Measurements from ENCODE around the gene DEPDC1B.
"Not testable (repeated sequence)": the region's sequence is repeated elsewhere in the genome, so short reads cannot be mapped to it uniquely, and the experiment has no call there.

DEPDC1B gene

GRCh38 chr5:60604771-60605170, 95.2 kb downstream of the DEPDC1B start:
- Histone ChIP-seq H3K36me3 (ENCODE audit: insufficient read depth, low read length) (no peaks in the 10 kb centered on the region; the same call in 1 of the 2 replicates), H3K4me1 (ENCODE audit: insufficient read depth, low read length) (no peaks in the 10 kb centered on the region), H3K9ac (ENCODE audit: low read depth, low read length) (no peak overlapping the region), H3K9me3 (ENCODE audit: control insufficient read depth, insufficient read depth, low read length) (no peaks in the 10 kb centered on the region)

DNA sequence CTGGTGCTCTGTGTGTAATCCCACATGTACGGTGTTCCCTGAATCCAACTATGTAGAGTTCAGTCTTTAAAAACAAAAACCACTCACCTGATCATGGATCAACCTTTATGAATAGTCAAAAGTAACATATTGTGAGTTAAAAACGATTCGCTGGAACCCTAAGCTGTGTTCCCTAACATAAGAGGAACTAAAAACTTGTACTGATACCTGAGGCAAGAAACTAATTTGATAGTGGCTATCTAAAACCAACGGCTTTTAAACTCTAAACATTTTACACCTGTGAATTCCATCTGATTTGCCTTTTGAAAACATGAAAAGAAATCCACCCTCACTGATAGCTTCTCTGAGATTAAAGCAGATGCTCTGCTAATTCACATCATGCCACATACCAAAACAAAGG, 101.5 kb downstream of the DEPDC1B start:
- Histone ChIP-seq H3K36me3 (ENCODE audit: insufficient read depth, low read length) (no peaks in the 10 kb centered on the region; the same call in 1 of the 2 replicates), H3K4me1 (ENCODE audit: insufficient read depth, low read length) (no peaks in the 10 kb centered on the region), H3K9me3 (ENCODE audit: control insufficient read depth, insufficient read depth, low read length) (no peaks in the 10 kb centered on the region; the same call in 1 of the 2 replicates), H3K9ac (ENCODE audit: low read depth, low read length) (no peak overlapping the region)

DNA sequence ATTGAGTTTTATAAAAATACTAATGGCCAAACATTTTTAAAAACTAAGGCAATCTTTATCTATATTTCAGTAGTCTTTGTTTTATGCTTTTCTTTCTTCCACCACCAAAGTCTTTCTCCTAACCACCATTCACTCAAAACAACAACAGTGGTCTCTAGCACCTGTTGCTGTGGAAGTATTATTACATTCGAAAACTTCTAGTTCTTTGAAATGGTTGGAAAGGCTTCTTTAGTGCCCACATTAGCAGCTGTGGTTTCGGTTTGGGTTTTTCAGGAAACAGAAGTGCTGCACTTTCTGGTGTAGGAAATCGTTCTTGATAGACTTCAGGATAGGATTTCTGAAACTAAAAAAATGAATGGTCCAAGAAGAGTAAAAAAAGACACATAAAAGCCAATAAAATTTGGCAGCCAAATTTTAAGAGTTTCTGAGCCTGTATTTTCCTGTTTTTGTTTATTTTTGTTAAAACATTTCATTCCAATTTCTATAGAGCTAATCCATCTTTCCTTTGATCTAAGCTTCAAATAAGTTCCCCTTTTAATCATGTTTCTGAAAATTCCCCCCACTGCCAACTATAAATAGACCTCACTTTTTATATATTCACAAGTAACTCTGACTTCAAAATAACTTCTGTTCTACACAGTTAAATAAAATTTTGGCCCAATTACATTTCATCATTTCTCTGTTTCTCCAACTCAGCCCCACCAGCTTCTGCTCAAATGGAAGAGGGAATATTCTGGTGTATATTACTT, 102.2 kb downstream of the DEPDC1B start:
- H3K4me1 ChIP-seq (ENCODE audit: insufficient read depth, low read length) = no peaks in the 10 kb centered on the region
- no peaks in the 10 kb centered on the region; the same call in 1 of the 2 replicates for H3K36me3 ChIP-seq (ENCODE audit: insufficient read depth, low read length)
- no peak overlapping the region for H3K9ac ChIP-seq (ENCODE audit: low read depth, low read length)
- H3K9me3 ChIP-seq (ENCODE audit: control insufficient read depth, insufficient read depth, low read length) = no peaks in the 10 kb centered on the region; the same call in 1 of the 2 replicates

DNA sequence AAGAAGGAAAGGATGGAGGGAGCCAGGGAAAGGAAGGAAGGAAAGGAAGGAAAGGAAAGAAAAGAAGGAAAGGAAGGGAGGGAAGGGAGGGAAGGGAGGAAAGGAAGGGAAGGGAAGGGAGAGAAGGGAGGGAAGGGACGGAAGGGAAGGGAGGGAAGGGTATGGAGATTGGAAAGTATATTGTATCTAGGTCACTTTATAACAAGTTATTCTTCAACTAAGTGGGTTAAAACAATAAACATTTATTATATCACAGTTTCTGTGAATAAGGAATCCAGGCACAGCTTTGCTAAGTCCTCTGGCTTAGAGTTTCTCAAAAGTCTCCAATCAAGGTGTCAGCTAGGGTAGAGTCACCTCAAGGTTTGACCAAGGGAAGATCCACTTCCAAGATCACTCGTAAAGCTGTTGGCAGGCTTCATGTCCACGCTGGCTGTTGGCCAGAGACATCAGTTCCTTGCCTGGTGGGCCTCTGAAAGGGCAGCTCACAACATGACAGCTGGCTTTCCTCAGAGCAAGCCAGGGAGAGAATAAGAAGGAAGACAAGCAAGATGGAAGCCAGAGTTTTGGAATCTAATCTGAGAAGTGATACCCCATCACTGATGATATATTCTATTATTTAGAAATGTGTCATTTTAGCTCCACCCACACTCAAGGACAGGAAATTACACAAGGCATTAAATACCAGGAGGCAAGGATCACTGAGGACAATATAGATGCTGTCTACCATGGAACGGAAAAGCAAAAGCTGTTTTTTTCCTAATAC, 105.1 kb downstream of the DEPDC1B start:
- H3K4me1 ChIP-seq (ENCODE audit: insufficient read depth, low read length) = no peaks in the 10 kb centered on the region
- no peaks in the 10 kb centered on the region for H3K36me3 ChIP-seq (ENCODE audit: insufficient read depth, low read length)
- no peaks in the 10 kb centered on the region; the same call in 1 of the 2 replicates for H3K9me3 ChIP-seq (ENCODE audit: control insufficient read depth, insufficient read depth, low read length)
- H3K9ac ChIP-seq (ENCODE audit: low read depth, low read length) = no peak overlapping the region

DNA sequence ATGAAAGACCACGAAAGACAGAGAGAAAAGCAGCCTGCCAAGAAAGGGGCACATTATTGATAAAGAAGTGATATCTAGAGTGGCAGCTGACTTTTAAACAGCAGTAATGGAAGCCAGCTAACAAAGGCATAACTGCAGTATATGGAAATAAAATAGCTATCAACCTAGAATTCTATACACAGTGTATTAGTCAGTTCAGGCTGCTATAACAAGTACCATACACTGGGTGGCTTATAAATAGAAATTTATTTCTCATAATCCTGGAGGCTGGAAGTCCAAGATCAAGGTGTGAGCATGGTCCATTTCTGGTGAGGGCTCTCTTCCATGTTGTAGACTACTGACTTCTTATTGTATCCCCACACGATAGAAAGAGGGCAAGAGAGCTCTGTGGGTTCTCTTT, 109.8 kb downstream of the DEPDC1B start:
- H3K9ac ChIP-seq (ENCODE audit: low read depth, low read length) = no peak overlapping the region
- H3K9me3 ChIP-seq (ENCODE audit: control insufficient read depth, insufficient read depth, low read length) = no peaks in the 10 kb centered on the region; the same call in 1 of the 2 replicates
- H3K4me1 ChIP-seq (ENCODE audit: insufficient read depth, low read length) = no peaks in the 10 kb centered on the region
- no peaks in the 10 kb centered on the region for H3K36me3 ChIP-seq (ENCODE audit: insufficient read depth, low read length)

DNA sequence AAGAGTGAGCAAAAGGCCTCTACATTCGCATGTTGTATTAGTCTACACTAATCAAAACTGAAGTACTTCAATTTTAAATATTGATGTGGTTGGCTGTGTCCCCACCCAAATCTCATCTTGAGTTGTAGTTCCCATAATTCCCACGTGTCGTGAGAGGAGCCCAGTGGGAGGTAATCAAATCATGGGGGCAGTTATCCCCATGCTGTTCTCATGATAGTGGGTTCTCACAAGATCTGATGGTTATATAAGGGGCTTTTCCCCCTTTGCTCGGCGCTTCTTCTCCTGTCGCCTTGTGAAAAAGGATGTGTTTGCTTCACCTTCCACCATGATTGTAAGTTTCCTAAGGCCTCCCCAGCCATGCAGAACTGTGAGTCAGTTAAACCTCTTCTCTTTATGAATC, 112.7 kb downstream of the DEPDC1B start:
- not testable (repeated sequence) for H3K9me3 ChIP-seq (ENCODE audit: control insufficient read depth, insufficient read depth, low read length); H3K9ac ChIP-seq (ENCODE audit: low read depth, low read length); H3K36me3 ChIP-seq (ENCODE audit: insufficient read depth, low read length); H3K4me1 ChIP-seq (ENCODE audit: insufficient read depth, low read length)

DNA sequence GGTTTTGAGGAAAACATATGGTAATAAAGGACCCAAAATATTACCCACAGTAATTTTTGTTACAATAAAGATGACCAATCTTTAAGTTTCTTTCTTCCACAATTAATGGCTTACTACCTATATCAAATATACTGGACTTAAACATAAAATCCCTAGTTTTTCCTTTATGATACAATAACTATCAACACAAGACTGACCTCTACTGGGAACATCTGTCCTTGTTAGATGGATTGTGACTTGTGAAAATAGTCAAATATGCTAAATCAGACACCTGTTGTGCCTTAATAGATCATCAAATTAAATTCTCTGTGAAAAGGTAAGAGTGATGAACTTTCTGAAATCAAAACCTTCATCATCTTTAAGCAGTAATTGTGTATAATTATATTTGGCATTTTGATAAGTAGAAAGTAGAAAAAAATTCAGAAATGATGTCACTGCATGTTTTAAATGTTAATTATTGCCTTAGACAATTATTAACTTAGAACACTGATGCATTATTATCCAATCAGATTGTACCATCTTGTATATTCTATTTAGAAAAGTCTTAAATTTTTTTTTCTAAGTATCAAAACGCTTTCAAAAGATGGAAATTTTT, 113.6 kb downstream of the DEPDC1B start:
- no peaks in the 10 kb centered on the region for H3K4me1 ChIP-seq (ENCODE audit: insufficient read depth, low read length)
- H3K9ac ChIP-seq (ENCODE audit: low read depth, low read length) = no peak overlapping the region
- no peaks in the 10 kb centered on the region for H3K36me3 ChIP-seq (ENCODE audit: insufficient read depth, low read length)
- no peaks in the 10 kb centered on the region for H3K9me3 ChIP-seq (ENCODE audit: control insufficient read depth, insufficient read depth, low read length)

GRCh38 chr5:60585618-60586017, 114.3 kb downstream of the DEPDC1B start:
- H3K36me3 ChIP-seq (ENCODE audit: insufficient read depth, low read length) = no peaks in the 10 kb centered on the region
- no peaks in the 10 kb centered on the region for H3K4me1 ChIP-seq (ENCODE audit: insufficient read depth, low read length)
- H3K9me3 ChIP-seq (ENCODE audit: control insufficient read depth, insufficient read depth, low read length) = no peaks in the 10 kb centered on the region
- H3K9ac ChIP-seq (ENCODE audit: low read depth, low read length) = no peak overlapping the region

- H3K9me3 ChIP-seq (ENCODE audit: control insufficient read depth, insufficient read depth, low read length) = no peaks in the 10 kb centered on the region
- H3K4me1 ChIP-seq (ENCODE audit: insufficient read depth, low read length) = no peaks in the 10 kb centered on the region
- H3K36me3 ChIP-seq (ENCODE audit: insufficient read depth, low read length) = no peaks in the 10 kb centered on the region
- no peak overlapping the region for H3K9ac ChIP-seq (ENCODE audit: low read depth, low read length)
These were observed 115.7 kb downstream of the DEPDC1B start for GRCh38 chr5:60584304-60584703.

DNA sequence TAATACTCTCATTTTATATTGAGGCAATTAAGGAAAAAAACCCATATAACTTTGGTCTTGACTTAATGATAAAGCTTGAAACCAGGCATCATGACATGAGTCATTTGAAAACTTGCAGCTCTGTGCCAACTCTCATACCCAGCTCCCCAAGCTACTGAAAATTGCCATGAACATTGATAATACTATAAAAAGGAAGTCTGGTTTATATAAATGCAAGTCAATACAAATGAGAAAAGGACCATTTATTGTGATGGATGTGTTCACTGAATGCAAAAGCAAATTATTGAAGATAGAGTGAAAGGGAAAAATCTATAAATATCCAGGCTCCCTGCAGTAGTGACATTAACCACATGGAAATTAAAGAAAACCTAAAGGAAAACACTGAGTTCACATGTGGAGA, 116.3 kb downstream of the DEPDC1B start:
- Histone ChIP-seq H3K4me1 (ENCODE audit: insufficient read depth, low read length) (no peaks in the 10 kb centered on the region), H3K9ac (ENCODE audit: low read depth, low read length) (no peak overlapping the region), H3K9me3 (ENCODE audit: control insufficient read depth, insufficient read depth, low read length) (no peaks in the 10 kb centered on the region), H3K36me3 (ENCODE audit: insufficient read depth, low read length) (no peaks in the 10 kb centered on the region)

DNA sequence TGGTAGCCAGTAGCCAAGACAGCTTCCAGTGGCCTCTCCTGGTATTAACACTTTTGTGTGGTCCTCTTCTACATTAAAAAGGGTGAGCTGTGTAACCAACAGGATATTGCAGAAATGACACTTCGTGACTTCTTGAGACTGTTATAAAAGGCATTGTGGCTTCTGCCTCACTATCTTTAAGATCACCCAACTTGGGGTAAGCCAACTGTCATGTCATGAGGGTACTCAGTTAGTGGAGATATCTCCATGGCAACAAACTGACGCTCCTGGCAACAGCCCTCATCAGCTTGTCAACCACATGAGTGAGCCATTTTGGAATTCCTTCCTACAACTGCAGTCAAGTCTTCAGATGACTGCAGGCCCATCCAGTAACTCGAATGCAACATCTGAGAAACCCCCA, 121.7 kb downstream of the DEPDC1B start:
- Histone ChIP-seq H3K36me3 (ENCODE audit: insufficient read depth, low read length) (no peaks in the 10 kb centered on the region), H3K4me1 (ENCODE audit: insufficient read depth, low read length) (no peaks in the 10 kb centered on the region), H3K9ac (ENCODE audit: low read depth, low read length) (no peak overlapping the region), H3K9me3 (ENCODE audit: control insufficient read depth, insufficient read depth, low read length) (peaks cover 5% of the 10 kb centered on the region; the same call in 1 of the 2 replicates)

- no peaks in the 10 kb centered on the region for H3K36me3 ChIP-seq (ENCODE audit: insufficient read depth, low read length)
- no peaks in the 10 kb centered on the region for H3K4me1 ChIP-seq (ENCODE audit: insufficient read depth, low read length)
- H3K9me3 ChIP-seq (ENCODE audit: control insufficient read depth, insufficient read depth, low read length) = peaks cover 5% of the 10 kb centered on the region; the same call in 1 of the 2 replicates
- H3K9ac ChIP-seq (ENCODE audit: low read depth, low read length) = no peak overlapping the region
These were observed 122.8 kb downstream of the DEPDC1B start for GRCh38 chr5:60577116-60577515.

GRCh38 chr5:60576425-60576824, 123.5 kb downstream of the DEPDC1B start:
- Histone ChIP-seq H3K4me1 (ENCODE audit: insufficient read depth, low read length) (no peaks in the 10 kb centered on the region), H3K36me3 (ENCODE audit: insufficient read depth, low read length) (no peaks in the 10 kb centered on the region), H3K9ac (ENCODE audit: low read depth, low read length) (no peak overlapping the region), H3K9me3 (ENCODE audit: control insufficient read depth, insufficient read depth, low read length) (peaks cover 5% of the 10 kb centered on the region; the same call in 1 of the 2 replicates)

DNA sequence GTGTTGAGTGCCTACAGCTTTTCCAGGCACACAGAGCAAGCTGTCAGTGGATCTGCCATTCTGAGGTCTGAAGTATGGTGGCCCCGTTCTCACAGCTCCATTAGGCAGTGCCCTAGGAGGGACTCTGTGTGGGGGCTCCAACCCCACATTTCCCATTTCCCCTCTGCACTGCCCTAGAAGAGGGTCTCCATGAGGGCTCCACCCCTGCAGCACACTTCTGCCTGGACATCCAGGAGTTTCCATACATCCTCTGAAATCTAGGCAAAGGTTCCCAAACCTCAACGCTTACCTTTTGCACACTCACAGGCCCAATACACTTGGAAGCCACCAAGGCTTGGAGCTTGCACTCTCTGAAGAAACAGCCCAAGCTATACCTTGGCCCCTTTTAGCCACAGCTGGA, 131.3 kb downstream of the DEPDC1B start:
- no peaks in the 10 kb centered on the region for H3K36me3 ChIP-seq (ENCODE audit: insufficient read depth, low read length)
- no peak overlapping the region for H3K9ac ChIP-seq (ENCODE audit: low read depth, low read length)

More for the DNA sequence above, 131.3 kb downstream of the DEPDC1B start:
- H3K4me1 ChIP-seq (ENCODE audit: insufficient read depth, low read length) = no peaks in the 10 kb centered on the region
- peaks cover 6% of the 10 kb centered on the region; the same call in 1 of the 2 replicates for H3K9me3 ChIP-seq (ENCODE audit: control insufficient read depth, insufficient read depth, low read length)

Data from ES-I3 (cell line).